C4-2B (cell line): ENCODE results near the gene AIP.
"Not testable (repeated sequence)": the region's sequence is repeated elsewhere in the genome, so short reads cannot be mapped to it uniquely, and the experiment has no call there.

Source experiments
- H3K27ac ChIP-seq: fragments of 450-650 bp; 2 replicates; pipeline ENCODE4 v1.5.1; 2017
- CTCF ChIP-seq: fragments of 450-650 bp; conservative IDR thresholded peaks from 2 replicates; pipeline ENCODE4 v1.5.1; 2017; ENCODE audit warnings: mild to moderate bottlenecking
- ZFX ChIP-seq: fragments of 450-650 bp; IDR thresholded peaks from 2 replicates; pipeline ENCODE4 v1.6.1; 2017

Gene AIP

GRCh38 chr11:67482275-67482826, 475 bp upstream of the AIP start:
- TF ChIP-seq ZFX, result no peak
- TF ChIP-seq CTCF, result no peak
- H3K27ac ChIP-seq, result peak overlapping the region; percentile 64

- TF ChIP-seq CTCF (no peak), ZFX (no peak)
- no peak overlapping the region; the same call in 1 of the 2 replicates for H3K27ac ChIP-seq
These were observed 1.2 kb downstream of the AIP start for GRCh38 chr11:67483831-67484665.

GRCh38 chr11:67484847-67485311, 2.1 kb downstream of the AIP start:
- H3K27ac ChIP-seq, result no peak overlapping the region
- TF ChIP-seq CTCF (no peak), ZFX (no peak)

GRCh38 chr11:67485873-67486361, 3.1 kb downstream of the AIP start:
- H3K27ac ChIP-seq, result not testable (repeated sequence)

- no peak overlapping the region for H3K27ac ChIP-seq
- TF ChIP-seq ZFX, result no peak
- no peak for TF ChIP-seq CTCF
These were observed 3.8 kb downstream of the AIP start for GRCh38 chr11:67486481-67487195.

GRCh38 chr11:67489203-67489884, 6.5 kb downstream of the AIP start:
- no peak overlapping the region for H3K27ac ChIP-seq
- TF ChIP-seq ZFX (no peak), CTCF (no peak)

GRCh38 chr11:67489885-67490726, 7.3 kb downstream of the AIP start:
- no peak overlapping the region for H3K27ac ChIP-seq
- TF ChIP-seq ZFX, result no peak
- no peak for TF ChIP-seq CTCF
